ENCODE data around the gene PLCH1.
A peak's percentile ranks its signal among the peaks of the same experiment; 100 is the strongest.

Gene PLCH1

DNA sequence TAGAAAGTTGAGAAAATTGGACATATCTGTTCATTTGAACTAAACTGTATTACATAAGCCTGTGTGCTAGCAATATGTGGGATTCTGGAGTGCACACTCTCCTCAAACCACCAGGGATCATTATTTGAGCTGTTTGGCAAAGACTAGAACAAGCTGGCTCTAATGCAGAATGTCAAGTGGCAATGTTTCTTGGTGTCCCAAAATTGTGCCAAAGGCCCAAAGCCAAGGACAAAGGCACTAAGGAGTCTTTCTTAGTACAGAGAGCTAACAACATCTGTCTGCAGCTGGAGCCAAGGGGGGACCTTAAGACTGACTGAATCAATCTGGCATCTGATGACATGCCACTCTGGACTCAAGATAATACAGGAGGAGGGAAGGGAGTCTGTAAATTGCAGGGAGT, 374.7 kb downstream of the PLCH1 start:
- no peak for DNase-seq

DNA sequence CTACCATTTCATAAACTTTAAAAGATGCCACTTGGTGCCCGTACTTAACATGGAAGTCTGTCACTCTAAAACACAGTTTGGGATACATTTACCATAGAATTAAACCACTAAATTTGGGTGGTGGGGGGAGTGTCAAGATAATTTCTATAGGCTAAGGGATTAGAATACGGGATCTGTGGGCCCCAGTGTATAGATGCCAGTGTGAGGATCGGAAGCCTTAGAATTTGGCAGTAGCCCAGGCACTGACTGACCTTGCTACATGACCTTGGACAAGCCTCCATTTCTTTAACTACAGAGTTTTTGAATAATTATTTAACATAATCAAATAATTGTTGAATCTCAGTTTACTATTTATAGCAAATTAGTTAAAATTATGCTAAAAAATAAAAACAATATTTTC, 375.1 kb downstream of the PLCH1 start:
- no peak for DNase-seq

DNA sequence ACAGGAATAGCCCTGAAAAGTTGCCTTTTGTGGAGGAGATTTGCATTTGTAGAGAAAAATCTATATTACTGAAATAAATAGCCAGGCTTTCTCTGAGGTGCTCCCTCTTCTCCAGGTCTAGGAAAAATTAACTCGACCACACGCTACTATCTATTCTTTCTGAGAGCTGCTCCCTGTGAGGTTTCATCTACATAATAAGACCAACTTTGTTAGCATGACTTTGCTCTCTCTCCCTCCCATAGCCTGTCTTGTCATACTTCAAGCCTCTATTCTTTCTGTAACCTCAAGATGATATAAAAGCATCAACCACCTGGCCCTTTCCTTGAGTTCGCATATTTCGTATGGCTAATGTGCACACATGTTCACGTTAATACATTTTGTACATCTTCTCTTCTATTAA, 375.6 kb downstream of the PLCH1 start:
- DNase-seq: no peak

DNA sequence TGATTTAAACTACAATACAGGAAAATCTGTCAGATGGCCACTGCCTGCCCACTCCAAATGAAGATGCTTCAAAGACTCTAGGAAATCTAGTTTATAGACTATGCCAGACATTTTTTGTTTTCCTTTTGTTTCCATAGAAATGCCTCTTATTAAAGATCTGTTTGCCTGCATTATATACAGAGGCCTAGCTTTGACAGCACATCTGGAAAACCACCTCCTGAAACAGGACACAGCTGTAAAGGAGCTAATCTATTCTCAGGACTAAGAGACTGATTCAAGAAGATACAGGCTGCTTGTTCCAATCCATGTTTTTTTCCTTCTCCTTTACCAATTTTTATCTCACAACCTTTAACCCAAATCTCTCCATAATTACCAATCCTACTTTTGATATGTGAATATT, 376.1 kb downstream of the PLCH1 start:
- no peak for DNase-seq

DNA sequence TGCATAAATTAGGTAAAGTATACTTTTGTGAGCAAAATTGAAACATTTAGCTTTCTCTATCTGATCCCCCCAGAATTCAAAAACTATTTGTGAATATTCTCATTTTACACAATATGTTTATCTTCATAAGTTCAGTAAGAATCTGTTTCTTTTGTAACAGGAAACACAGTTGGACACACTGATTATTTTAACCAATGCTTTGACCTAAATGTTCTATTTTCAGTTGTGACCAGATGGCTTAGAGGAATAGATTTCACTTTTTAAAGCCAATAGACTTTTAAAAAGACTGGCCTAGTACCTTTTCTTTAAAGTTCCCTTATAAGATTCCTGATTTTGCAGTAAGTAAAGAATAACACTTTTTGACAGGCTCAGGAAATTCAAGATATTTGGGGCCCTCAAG, 377.4 kb downstream of the PLCH1 start:
- no peak for DNase-seq

DNA sequence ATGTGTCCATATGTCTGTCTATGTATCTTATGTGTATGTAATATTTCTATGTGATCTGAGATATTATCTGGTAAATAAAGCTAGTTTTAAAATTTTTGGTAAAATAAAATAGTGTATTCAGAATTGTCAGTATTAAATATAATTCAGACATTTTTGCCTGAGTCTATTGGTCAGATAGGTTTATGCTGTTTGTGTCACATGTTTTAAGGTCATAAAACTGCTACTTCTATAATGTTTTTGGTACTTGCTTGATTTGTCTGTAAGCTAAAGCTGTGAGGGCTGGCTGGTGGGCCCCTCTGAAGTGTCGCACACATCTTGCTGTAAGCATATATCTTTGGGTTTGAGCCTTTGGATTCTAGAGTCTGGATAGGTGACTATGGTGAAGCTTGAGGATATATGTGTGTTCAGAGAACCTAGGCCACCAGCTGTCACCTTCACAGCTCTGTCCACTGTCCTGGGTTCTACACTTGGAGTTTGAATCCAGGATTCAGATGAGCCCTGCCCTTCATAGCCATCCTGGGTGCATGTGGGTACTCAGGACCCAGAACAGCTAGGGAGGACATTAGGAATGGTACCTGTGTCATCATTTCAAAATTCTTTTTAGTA, 379.6 kb downstream of the PLCH1 start:
- DNase-seq: no peak

DNA sequence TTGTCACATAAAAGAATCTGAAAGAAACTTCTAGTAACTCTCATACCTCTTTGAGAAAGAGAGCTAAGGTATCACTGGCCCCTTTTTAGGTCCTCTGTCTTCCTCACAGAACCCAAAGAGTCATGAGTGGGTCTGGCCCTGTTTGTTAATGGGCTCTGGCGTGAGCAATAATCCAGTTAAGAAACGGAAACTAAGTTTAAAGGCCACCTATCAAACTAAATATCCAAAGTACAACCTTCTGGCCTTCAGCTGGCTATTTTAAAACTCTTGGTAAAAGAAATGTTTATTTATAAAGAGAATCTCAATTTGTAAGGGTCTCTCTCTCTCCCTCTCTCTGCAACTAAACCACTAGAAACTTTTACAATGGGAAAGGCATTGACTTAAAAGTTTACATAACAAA, 380.4 kb downstream of the PLCH1 start:
- DNase-seq: no peak

DNA sequence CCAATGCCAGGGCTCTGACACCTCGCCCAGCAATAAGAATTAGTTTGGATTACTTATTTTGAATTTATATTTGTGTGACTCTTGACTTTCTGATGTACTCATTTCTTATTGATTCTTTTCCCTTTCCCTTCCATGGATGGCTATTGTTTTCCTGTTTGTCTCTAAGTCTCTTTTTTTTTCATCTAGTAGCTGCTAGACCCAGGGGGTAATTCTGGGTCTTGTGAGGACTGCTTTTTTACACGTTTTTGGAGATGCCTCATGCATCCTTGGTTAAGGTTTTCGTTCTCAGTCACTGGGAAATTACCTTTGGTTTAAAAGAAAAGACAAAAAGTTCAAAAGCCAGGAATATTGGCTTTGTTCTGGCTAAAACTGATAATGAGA, 381.2 kb downstream of the PLCH1 start:
- no peak for DNase-seq

DNA sequence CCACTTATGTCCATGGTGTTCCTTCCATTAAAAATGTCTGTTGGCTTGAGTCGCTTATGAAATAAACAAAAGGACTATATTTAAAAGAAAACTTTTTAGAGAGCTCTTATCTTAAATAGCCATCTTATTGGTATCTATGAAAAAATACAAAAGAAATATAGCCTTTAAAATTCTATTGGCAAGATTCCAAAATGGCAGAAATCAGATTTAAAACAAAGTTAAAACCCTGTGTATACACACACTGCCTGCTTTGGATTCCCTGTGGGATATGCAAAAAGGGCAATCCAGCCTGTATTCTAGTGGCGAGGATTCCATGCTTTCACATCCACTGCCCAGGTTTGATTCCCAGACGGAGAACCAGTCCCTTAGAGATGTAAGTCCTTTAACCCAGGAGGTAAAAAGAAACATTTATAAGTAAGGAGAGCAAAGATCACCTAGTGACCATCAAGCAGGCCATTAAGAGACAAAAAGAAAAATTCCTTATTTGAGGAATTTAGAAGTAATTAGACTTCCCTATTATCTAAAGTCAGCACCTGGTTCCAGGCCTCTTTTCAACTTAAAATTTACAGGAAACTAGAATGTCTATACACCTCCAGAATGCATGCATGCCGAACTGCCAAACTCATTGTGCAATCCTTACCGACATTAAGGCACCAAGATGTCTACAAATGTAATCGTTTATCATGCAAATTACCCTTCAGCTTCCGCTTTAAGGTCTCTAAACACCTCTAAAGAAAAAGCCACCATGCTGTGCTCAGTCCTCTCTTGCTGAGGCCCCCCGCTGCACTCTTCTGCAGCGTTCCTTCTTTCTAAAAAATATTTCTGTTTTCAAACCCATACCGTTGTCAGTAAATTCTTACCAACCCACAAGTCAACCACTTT, 381.8 kb downstream of the PLCH1 start:
- no peak for DNase-seq

DNA sequence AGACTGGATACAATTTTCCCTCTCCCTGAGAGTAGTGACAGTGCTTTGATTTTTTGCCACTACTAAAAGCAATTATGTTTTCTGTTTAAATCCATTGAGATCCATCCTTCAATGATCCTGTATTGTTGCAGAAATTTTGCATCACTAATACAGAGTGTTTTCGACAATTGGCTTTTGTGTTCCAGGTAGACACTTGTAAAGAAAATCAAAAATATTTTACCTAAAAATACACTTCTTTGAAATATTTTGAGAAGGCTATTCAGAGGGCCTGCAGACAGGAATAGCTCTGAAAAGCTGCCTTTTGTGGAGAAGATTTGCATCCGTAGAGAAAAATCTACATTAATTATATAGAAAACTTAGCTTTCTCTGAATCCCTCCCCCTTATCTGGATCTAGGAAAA, 384.6 kb downstream of the PLCH1 start:
- no peak for DNase-seq

DNA sequence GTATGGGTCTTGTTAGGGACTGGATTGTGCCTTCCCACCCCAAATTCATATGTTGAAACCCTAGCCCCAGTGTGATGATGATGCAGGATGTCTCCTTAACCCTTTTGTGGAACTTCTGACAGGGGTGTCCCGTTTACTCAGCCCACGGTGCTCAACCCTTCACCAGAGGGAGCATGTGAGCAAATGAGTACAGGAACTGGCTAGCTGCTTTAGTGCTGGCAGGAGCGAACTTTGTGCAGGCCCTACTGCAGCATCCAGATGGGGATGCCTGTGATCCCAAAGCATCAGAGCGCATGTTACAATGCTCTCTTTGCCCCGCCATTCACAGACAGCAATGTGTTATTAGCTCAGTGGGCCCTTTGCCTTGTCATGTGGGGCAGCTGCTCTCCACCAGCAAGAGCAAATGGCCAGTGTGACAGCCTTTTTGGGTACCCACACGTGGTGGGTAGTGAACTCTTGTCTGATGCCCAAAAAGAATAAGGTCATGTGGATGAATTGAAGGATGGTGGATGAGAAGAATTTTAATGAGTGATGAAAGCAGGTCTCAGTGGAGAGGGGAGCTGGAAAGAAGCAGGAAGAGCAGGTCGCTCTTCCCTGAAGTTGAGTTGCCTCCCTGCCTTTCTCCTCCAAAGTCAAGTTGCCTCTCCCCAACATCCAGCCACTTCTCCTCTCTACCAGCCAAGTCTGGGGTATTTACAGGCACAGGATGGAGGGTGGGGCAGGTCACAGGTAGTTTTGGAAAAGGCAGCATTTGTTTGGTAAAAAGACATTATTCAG, 388.1 kb downstream of the PLCH1 start:
- DNase-seq: no peak

DNA sequence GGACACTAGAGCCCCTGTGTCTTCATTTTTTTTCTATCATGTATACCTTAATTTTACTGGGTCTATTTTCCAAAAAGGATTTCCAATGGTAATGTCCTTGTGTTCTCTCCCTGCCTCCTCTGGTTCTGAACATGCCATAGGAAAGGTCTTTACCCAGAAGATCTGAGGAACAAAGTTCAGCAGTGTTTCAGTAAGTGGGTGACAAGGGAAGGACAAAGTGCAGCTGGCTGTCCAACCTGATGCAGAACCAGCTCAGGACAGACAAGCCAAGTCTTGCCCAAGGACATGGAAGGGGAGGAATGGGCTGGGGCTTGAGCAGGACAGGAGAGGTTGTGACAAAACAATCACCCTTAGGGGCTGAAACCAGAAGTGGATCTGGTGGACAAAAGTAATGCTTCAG, 390.2 kb downstream of the PLCH1 start:
- no peak for DNase-seq

DNA sequence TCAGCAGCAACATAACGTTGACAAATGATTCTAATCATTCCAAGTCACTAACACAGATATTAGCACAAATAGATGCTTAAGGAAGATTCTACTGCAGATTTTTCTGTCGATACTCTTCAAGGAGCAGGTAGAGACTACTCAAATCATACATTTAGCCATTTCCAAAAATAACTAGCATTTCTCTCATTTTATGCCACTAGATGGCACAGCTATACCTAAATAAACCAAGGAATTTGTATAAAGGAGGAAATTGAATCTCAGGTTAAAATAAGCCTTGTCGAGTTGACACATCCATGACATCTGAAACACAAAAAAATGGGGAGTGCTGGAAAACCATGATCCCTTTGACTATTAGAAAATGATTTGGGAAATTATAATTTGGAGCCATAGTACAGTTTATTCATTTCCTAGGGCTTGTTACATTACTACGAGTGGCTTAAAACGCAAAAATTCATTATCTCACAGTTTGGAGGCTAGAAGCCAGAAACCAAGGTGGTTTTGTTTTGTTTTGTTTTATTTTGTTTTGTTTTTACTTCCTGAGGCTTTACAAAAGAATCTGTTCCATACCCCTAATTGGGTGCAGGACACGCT, 391.9 kb downstream of the PLCH1 start:
- DNase-seq: peak; percentile 78

DNA sequence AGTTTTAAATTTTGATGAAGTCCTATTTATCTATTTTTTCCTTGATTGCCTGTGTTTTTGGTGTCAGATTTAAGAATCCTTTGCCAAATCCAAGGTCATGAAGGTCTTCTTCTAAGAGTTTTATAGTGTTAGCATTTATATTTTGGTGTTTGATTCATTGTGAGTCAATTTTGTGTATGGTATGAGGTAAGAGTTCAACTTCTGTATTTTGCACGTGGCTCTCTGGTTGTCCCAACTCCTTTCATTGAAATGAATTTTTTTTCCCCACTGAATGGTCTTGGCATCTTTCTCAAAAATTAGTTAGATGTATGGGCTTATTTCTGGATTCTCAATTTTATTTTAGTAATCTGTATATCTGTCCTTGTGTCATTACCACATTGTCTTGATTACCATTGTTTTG, 394.3 kb downstream of the PLCH1 start:
- DNase-seq: peak; percentile 53 to 63

DNA sequence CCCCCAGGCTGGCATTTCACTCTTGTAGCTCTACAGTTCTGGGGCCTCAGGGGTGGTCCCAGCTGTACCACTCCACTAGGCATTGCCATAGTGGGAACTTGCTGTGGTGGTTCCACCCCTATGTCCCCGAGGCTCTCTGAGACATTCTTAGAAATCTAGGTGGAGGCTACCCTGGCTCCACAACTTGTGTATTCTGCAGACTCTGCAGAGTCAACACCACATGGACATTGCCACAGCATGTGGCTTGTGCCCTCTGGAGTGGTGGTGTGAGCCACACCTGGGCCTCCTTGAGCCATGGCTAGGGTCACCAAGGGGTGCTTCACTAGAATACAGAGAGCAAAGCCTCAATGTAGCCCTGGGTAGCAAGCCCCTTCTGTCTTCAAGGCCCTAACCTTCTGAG, 397.0 kb downstream of the PLCH1 start:
- no peak for DNase-seq

DNA sequence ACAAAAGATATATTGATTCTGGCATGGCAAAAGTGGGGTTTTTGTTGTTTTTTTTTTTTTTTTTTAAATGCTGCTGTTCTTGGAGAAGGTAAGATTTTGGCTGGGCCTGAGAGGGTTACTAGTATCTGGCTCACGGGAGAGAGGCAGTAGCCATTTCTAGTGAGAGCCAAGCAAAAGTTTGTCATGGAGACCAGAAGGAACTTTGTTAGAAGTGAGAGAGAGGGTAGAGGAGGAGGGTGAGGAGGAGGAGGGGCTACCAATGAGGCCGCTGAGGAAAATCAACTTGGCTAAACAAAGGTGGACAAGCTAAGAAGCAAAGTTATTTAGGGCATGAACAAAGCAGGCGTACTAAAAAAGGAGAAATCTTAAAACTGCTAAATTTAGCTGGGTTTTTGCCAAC, 402.5 kb downstream of the PLCH1 start:
- no peak for DNase-seq

DNA sequence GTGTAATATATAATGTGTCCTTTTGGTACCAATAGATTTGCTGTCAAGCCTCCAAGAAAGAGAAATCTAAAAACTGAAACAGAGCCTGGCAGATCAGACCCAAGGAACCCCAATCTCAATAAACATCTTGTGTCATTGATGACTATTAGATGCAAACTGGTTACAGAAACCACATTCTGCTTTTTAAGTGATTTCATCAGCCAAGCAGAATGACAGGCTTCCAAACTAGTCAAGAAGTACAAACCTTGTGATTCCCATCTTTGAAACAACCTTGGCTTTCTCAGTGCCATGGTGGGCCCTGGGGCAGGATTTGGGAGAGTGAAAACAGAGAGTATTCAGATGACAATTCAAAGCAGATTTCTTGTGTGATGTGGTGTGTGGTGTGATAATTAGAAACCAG, 405.8 kb downstream of the PLCH1 start:
- no peak for DNase-seq

DNA sequence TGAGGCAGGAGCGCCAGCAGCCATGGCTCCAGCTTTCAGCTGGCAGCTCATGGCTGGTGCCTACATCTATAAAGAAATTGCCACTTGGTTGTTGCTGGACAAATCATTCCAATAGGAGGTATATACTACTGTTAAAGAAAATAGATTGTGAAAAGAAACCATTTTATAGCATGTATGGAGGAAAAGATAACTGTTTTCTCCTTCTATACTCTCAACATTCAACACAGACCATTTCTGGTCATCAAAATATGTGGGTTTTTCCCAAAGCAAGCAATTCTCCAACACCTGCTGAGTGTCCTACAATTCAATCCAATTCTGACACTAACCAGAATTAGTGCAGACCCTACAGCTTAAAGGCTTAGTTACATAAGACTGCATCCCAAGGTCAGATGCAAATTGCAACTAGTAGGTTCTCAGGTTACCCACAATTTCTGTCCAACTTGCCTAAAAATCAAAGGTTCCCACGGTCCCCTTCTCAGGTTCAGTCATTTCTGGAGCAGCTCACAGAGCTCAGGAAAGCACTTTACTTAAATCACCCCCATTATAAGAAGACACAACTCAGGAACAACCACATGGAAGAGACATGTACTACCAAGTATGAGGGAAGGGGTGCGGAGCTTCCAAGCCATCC, 409.0 kb downstream of the PLCH1 start:
- DNase-seq: no peak

DNA sequence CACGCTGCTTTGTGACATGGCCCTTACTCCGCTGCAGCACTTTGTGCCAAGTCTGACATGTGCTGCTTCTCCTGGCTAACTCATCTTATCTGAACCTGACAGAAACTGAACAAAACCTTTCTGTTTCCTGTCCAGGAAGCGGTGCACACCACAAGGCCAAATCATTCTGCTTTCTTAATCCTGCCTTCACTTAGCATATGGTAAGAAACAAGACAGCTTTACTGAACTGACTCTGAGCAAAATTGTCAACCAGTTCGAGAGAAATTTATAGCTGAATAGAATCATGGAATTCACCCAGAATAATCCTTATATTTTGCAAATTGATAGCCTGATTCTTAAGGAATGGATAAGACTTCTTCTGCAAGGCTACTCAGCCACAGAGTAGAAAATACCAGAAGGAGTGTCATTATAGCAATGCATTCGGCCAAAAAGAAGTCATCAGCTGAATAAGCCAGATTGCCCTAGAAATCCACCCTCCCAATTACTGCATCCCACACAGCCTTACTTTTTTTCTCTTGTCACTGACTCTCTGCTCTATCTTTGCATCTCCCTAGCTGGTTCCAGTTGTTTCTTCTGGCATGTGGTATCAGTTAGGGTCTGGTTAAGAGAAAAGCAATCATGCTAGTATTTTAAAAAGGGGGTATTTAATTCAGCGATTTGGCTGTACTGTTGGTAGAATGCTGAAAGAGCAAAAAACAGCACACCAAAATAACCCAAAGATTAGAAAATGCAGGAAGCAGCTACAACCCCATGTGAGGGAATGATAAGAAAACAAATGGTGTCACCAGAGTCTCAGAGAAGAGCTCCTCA, 409.8 kb downstream of the PLCH1 start:
- DNase-seq: peak; percentile 93 to 96

DNA sequence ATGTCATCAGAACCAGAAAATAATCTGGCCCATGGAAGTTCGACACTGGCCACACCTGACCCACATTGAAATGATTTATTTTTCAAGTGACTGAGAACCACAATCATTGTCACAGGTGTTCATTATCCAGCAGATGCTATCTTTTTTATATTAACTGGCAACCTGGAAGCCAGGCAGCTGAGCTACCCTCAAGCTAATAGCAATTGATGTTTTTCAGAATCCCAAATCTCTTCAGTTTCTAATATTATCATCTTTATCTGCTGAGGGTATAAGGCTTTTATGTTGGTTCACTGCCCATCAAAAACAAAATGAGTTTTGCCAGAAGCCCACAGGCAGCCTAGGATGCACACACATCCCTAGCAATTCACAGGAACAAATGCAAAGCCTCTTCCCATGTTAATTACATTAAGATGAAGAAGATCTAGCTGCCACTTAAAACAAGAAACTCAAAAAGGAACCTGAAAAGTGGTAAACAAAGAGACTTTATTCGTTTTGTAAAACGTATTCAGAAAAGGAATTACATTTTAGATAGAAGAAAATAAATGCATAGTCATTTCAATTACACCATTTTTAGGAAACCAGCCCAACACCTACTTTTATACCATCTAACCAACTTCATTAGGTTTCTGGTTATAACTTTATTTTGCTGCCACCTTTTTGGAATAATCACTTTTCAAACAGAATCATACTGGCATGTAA, 410.5 kb downstream of the PLCH1 start:
- DNase-seq: peak in 1 of 2 experiments; percentile 51

DNA sequence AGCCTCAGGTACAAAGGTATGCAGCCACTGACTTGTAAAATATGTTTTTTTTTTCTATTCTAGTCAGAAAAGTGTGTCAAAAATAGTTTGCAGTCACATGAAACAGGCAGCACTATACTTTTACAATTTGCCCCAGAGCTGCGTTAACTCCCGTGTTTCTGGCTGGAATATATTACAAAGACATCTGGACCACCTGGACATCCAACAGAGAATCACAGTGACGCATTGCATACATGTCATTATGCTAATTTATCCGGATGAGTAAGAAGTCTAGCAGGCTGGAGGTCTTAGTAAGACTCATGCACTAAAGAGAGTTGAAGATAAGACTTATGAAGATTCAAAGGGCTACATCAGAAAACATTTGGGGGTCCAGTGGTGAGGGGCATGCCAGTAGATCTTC, 412.2 kb downstream of the PLCH1 start:
- DNase-seq: no peak

DNA sequence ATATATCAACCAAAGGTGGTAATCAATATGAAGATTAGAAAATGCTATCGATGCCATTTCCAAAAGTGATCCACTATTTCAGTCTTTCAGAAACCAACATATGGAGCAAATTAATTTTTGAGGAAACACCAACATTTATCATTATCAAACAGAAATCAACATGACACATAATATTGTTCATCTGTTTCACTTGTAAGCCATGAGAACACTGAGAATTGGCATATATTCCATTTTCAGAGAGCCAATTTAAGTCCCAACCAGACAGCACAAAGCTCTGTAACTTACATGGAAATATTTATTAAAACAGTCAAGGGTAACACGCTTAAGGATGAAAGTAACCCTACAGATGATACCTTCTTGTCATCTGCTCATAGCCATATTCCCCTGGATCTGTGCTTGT, 413.8 kb downstream of the PLCH1 start:
- no peak for DNase-seq

All from AML-193 (cell line).